Testis (tissue), 3 donors: ENCODE results near the gene CFAP70. TPM values are rescaled to one million over a fixed set of nuclear protein-coding genes. Genes with fewer than 3 reads are reported as not detected.

ENCODE experiments used
- DNase-seq: peaks from one replicate; pipeline ENCODE4 v3.0.0-alpha.2; 2019
- H3K27ac ChIP-seq, 2 donors: fragments of 200-600 bp; sonication (generic); one replicate each; pipeline ENCODE4 v1.5.1; 2019
- H3K27me3 ChIP-seq: fragments of 200-600 bp; sonication (generic); one replicate; pipeline ENCODE4 v1.5.1; 2019
- H3K36me3 ChIP-seq: fragments of 200-600 bp; sonication (generic); one replicate; pipeline ENCODE4 v1.5.1; 2017; ENCODE audit warnings: low read depth; ENCODE audit errors: missing control alignments
- H3K4me1 ChIP-seq: fragments of 200-600 bp; sonication (generic); one replicate; pipeline ENCODE4 v1.5.1; 2019
- H3K4me3 ChIP-seq, 2 donors: fragments of 200-600 bp; sonication (generic); one replicate each; pipeline ENCODE4 v1.5.1; 2017 to 2019
- H3K9me3 ChIP-seq: fragments of 200-600 bp; sonication (generic); one replicate; pipeline ENCODE4 v1.5.1; 2017
- CTCF ChIP-seq, 3 experiments: fragments of 450-650 bp in 2 of 3; fragments of 200-600 bp in 1 of 3; sonication (generic) in 1 of 3; IDR thresholded peaks; one replicate each; pipeline ENCODE4 v1.5.1; 2016 to 2019; ENCODE audit warnings: antibody characterized with exemption in 3 of 3, mild to moderate bottlenecking in 2 of 3, moderate library complexity in 1 of 3
- POLR2A ChIP-seq: fragments of 450-650 bp; IDR thresholded peaks from one replicate; pipeline ENCODE4 v1.6.1; 2017; ENCODE audit warnings: antibody characterized with exemption, mild to moderate bottlenecking, moderate library complexity
- WGBS, 2 donors: methylation state at CpG; one replicate each; pipeline ENCODE4 v1.1.5; 2018; 5-methylcytosine and 5-hydroxymethylcytosine counted together
- intact Hi-C: fragments of 100-400 bp; cut with DNase I; formaldehyde crosslinking; loops from one replicate; pipeline ENCODE4 v1.15.1; 2023; ENCODE audit warnings: low total_unique reads
- polyA plus RNA-seq: library from polyadenylated mRNA; stranded (reverse); fragments of 350-450 nt; fragmentation: Illumina TruSeq; extraction: RNeasy Lipid Tissue Mini Kit (QIAGEN cat#74804); gene quantifications from one replicate; pipeline ENCODE4 v1.2.3, GENCODE V29; 2014; ENCODE audit warnings: low read depth, low replicate concordance; ENCODE audit not compliant: insufficient read depth
- total RNA-seq, 2 donors: library from RNA; depleted of rRNA; stranded (reverse); fragments of >200 nt; gene quantifications; one replicate each; pipeline ENCODE4 v1.2.3, GENCODE V29; 2016

CFAP70 gene
- total and polyA plus RNA-seq, 3 donors from 2014 or later = 29.6 to 57.2 (median 46.2) TPM

DNA sequence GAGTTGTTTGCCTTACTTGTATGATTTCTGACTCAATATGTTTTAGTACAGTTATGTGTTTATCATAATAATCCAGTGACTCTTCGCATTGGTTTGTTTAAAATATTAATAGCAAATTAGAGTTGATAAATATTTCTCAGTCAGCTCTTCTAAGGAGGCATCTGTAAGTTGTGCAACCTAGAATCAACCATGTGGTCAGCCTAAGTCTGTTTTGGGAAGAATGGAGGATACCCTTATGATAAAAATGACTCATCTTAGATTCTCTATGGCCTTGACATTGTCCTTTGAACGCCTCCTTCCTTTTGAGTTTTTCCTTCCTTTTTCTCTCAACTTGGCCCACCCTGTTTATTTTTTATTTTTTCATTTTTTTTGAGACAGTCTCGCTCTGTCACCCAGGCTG is 130.4 kb downstream of the CFAP70 start:
- no peak for DNase-seq
- Histone ChIP-seq H3K36me3 (no peaks in the 10 kb centered on the region), H3K4me3 (no peak overlapping the region), H3K9me3 (no peaks in the 10 kb centered on the region), H3K27me3 (no peaks in the 10 kb centered on the region), H3K27ac (no peak overlapping the region), H3K4me1 (no peaks in the 10 kb centered on the region)
- intact Hi-C loops = no loop called here
- TF ChIP-seq CTCF (IDR thresholded peaks at IDR 0.05) (no peak), POLR2A (no peak)
- WGBS, 2 donors = 80 to 85% methylated on average over 3 of the region's 3 CpGs

DNA sequence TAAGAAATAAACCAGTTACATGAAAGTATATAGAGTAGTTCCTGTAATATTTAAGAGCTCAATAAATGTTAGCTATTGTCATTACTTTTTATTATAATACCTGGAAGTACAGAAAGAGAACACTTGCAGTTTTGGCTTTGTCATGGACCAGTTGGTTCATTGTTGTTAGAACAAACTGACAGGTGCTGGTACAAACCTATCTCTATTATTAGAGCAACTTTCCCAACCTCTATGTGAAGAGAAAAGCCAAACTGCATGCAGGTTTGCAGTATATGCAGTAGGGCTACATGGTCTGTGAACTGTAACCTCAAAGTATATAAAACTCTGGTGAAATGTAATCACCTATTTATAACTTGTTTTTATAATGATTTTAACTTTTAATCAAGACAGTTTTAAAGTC is 132.0 kb downstream of the CFAP70 start:
- no peaks in the 10 kb centered on the region for H3K36me3 ChIP-seq
- no peak overlapping the region for H3K27ac ChIP-seq
- no peaks in the 10 kb centered on the region for H3K4me1 ChIP-seq
- intact Hi-C loops = no loop called here
- TF ChIP-seq POLR2A (no peak), CTCF (IDR thresholded peaks at IDR 0.05) (no peak)
- H3K9me3 ChIP-seq = no peaks in the 10 kb centered on the region
- no peak overlapping the region for H3K4me3 ChIP-seq
- H3K27me3 ChIP-seq = no peaks in the 10 kb centered on the region
- no peak for DNase-seq

DNA sequence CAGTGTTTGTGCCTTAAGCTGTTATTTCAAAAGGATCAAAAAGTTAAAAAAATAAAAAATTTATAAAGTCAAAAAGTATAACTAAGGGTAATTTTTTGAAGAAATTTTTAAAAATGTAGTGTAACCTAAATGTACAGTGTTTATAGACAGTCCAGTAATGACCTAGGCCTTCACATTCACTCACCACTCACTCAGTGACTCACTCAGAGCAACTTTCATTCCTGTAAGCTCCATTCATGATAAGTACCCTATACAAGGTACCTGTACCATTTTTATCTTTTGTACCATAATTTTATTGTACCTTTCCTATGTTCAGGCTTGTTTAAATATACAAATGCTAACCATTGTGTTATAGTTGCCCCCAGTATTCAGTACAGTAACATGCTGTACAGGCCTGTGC is 133.1 kb downstream of the CFAP70 start:
- no peak for TF ChIP-seq CTCF (IDR thresholded peaks at IDR 0.05)
- no peak for TF ChIP-seq POLR2A
- H3K27me3 ChIP-seq = no peaks in the 10 kb centered on the region
- H3K9me3 ChIP-seq = no peaks in the 10 kb centered on the region
- intact Hi-C loops = no loop called here
- no peak overlapping the region for H3K27ac ChIP-seq
- DNase-seq = no peak
- H3K4me1 ChIP-seq = no peaks in the 10 kb centered on the region
- H3K36me3 ChIP-seq = no peaks in the 10 kb centered on the region
- no peak overlapping the region for H3K4me3 ChIP-seq

GRCh38 chr10:73220989-73221388 is 137.7 kb downstream of the CFAP70 start:
- H3K9me3 ChIP-seq = no peaks in the 10 kb centered on the region
- no peaks in the 10 kb centered on the region for H3K4me1 ChIP-seq
- no peak for DNase-seq
- no peak for TF ChIP-seq CTCF (IDR thresholded peaks at IDR 0.05)
- TF ChIP-seq POLR2A = no peak
- H3K36me3 ChIP-seq = no peaks in the 10 kb centered on the region
- no peak overlapping the region for H3K4me3 ChIP-seq
- intact Hi-C loops = no loop called here
- H3K27ac ChIP-seq = no peak overlapping the region
- H3K27me3 ChIP-seq = no peaks in the 10 kb centered on the region
- 90 to 96% methylated on average over 1 of the region's 1 CpG for WGBS, 2 donors

- no peak overlapping the region for H3K4me3 ChIP-seq
- H3K4me1 ChIP-seq = no peaks in the 10 kb centered on the region
- H3K27me3 ChIP-seq = no peaks in the 10 kb centered on the region
- H3K27ac ChIP-seq = no peak overlapping the region
- DNase-seq = no peak
- TF ChIP-seq POLR2A = no peak
- TF ChIP-seq CTCF (IDR thresholded peaks at IDR 0.05) = no peak
- no peaks in the 10 kb centered on the region for H3K9me3 ChIP-seq
- no peaks in the 10 kb centered on the region for H3K36me3 ChIP-seq
- intact Hi-C loops = no loop called here
Observed at GRCh38 chr10:73219384-73219783, 139.3 kb downstream of the CFAP70 start.
